ENCODE measurements around the gene SNRNP35.
"Not testable (repeated sequence)": the region's sequence is repeated elsewhere in the genome, so short reads cannot be mapped to it uniquely, and the experiment has no call there.

Gene SNRNP35

GRCh38 chr12:123450636-123451035 lies 7.3 kb upstream of the SNRNP35 start:
- Histone ChIP-seq H3K27me3 (ENCODE audit: control insufficient read depth, insufficient read depth, low read length) (no peaks in the 10 kb centered on the region), H3K9ac (ENCODE audit: low read depth, low read length) (no peak overlapping the region), H3K9me3 (ENCODE audit: control insufficient read depth, insufficient read depth, low read length) (no peaks in the 10 kb centered on the region), H3K36me3 (ENCODE audit: control insufficient read depth, insufficient read depth, low read length) (no peaks in the 10 kb centered on the region), H3K27ac (ENCODE audit: low read depth, low read length) (no peak overlapping the region), H3K4me1 (ENCODE audit: control insufficient read depth, insufficient read depth, low read length) (peaks cover 6% of the 10 kb centered on the region), H3K4me3 (ENCODE audit: low read depth, low read length) (no peak overlapping the region)

- H3K36me3 ChIP-seq (ENCODE audit: control insufficient read depth, insufficient read depth, low read length); H3K27ac ChIP-seq (ENCODE audit: low read depth, low read length); H3K9me3 ChIP-seq (ENCODE audit: control insufficient read depth, insufficient read depth, low read length); H3K9ac ChIP-seq (ENCODE audit: low read depth, low read length); H3K27me3 ChIP-seq (ENCODE audit: control insufficient read depth, insufficient read depth, low read length); H3K4me3 ChIP-seq (ENCODE audit: low read depth, low read length); H3K4me1 ChIP-seq (ENCODE audit: control insufficient read depth, insufficient read depth, low read length): not testable (repeated sequence)
Observed at GRCh38 chr12:123452276-123452550, 5.7 kb upstream of the SNRNP35 start.

- H3K4me1 ChIP-seq (ENCODE audit: control insufficient read depth, insufficient read depth, low read length) = no peaks in the 10 kb centered on the region
- H3K4me3 ChIP-seq (ENCODE audit: low read depth, low read length) = no peak overlapping the region
- H3K36me3 ChIP-seq (ENCODE audit: control insufficient read depth, insufficient read depth, low read length) = no peaks in the 10 kb centered on the region
- H3K27ac ChIP-seq (ENCODE audit: low read depth, low read length) = no peak overlapping the region
- H3K9ac ChIP-seq (ENCODE audit: low read depth, low read length) = no peak overlapping the region
- no peaks in the 10 kb centered on the region for H3K27me3 ChIP-seq (ENCODE audit: control insufficient read depth, insufficient read depth, low read length)
- no peaks in the 10 kb centered on the region for H3K9me3 ChIP-seq (ENCODE audit: control insufficient read depth, insufficient read depth, low read length)
Observed at GRCh38 chr12:123453165-123453564, 4.8 kb upstream of the SNRNP35 start.

- not testable (repeated sequence) for H3K9ac ChIP-seq (ENCODE audit: low read depth, low read length); H3K4me3 ChIP-seq (ENCODE audit: low read depth, low read length); H3K4me1 ChIP-seq (ENCODE audit: control insufficient read depth, insufficient read depth, low read length); H3K9me3 ChIP-seq (ENCODE audit: control insufficient read depth, insufficient read depth, low read length); H3K27ac ChIP-seq (ENCODE audit: low read depth, low read length); H3K27me3 ChIP-seq (ENCODE audit: control insufficient read depth, insufficient read depth, low read length)
- H3K36me3 ChIP-seq (ENCODE audit: control insufficient read depth, insufficient read depth, low read length) = peaks cover 18% of the 10 kb centered on the region
Observed at GRCh38 chr12:123463174-123463573, 5.2 kb downstream of the SNRNP35 start.

- peaks cover 18% of the 10 kb centered on the region for H3K36me3 ChIP-seq (ENCODE audit: control insufficient read depth, insufficient read depth, low read length)
- H3K4me3 ChIP-seq (ENCODE audit: low read depth, low read length) = no peak overlapping the region
- H3K27me3 ChIP-seq (ENCODE audit: control insufficient read depth, insufficient read depth, low read length) = no peaks in the 10 kb centered on the region
- no peaks in the 10 kb centered on the region for H3K4me1 ChIP-seq (ENCODE audit: control insufficient read depth, insufficient read depth, low read length)
- H3K27ac ChIP-seq (ENCODE audit: low read depth, low read length) = no peak overlapping the region
- H3K9ac ChIP-seq (ENCODE audit: low read depth, low read length) = no peak overlapping the region
- no peaks in the 10 kb centered on the region for H3K9me3 ChIP-seq (ENCODE audit: control insufficient read depth, insufficient read depth, low read length)
Observed at GRCh38 chr12:123465084-123465483, 7.1 kb downstream of the SNRNP35 start.

GRCh38 chr12:123468786-123469185 lies 10.8 kb downstream of the SNRNP35 start:
- Histone ChIP-seq H3K9ac (ENCODE audit: low read depth, low read length) (no peak overlapping the region), H3K4me3 (ENCODE audit: low read depth, low read length) (no peak overlapping the region), H3K27me3 (ENCODE audit: control insufficient read depth, insufficient read depth, low read length) (no peaks in the 10 kb centered on the region), H3K4me1 (ENCODE audit: control insufficient read depth, insufficient read depth, low read length) (no peaks in the 10 kb centered on the region), H3K9me3 (ENCODE audit: control insufficient read depth, insufficient read depth, low read length) (no peaks in the 10 kb centered on the region), H3K27ac (ENCODE audit: low read depth, low read length) (no peak overlapping the region), H3K36me3 (ENCODE audit: control insufficient read depth, insufficient read depth, low read length) (peaks cover 32% of the 10 kb centered on the region)

- no peak overlapping the region for H3K4me3 ChIP-seq (ENCODE audit: low read depth, low read length)
- no peaks in the 10 kb centered on the region for H3K9me3 ChIP-seq (ENCODE audit: control insufficient read depth, insufficient read depth, low read length)
- H3K27me3 ChIP-seq (ENCODE audit: control insufficient read depth, insufficient read depth, low read length) = no peaks in the 10 kb centered on the region
- no peak overlapping the region for H3K9ac ChIP-seq (ENCODE audit: low read depth, low read length)
- H3K4me1 ChIP-seq (ENCODE audit: control insufficient read depth, insufficient read depth, low read length) = no peaks in the 10 kb centered on the region
- peaks cover 30% of the 10 kb centered on the region for H3K36me3 ChIP-seq (ENCODE audit: control insufficient read depth, insufficient read depth, low read length)
- no peak overlapping the region for H3K27ac ChIP-seq (ENCODE audit: low read depth, low read length)
Observed at GRCh38 chr12:123469978-123470377, 12.0 kb downstream of the SNRNP35 start.

GRCh38 chr12:123471374-123472068 lies 13.6 kb downstream of the SNRNP35 start:
- Histone ChIP-seq H3K4me1 (ENCODE audit: control insufficient read depth, insufficient read depth, low read length) (no peaks in the 10 kb centered on the region), H3K9me3 (ENCODE audit: control insufficient read depth, insufficient read depth, low read length) (no peaks in the 10 kb centered on the region), H3K27me3 (ENCODE audit: control insufficient read depth, insufficient read depth, low read length) (no peaks in the 10 kb centered on the region), H3K4me3 (ENCODE audit: low read depth, low read length) (no peak overlapping the region), H3K27ac (ENCODE audit: low read depth, low read length) (no peak overlapping the region), H3K36me3 (ENCODE audit: control insufficient read depth, insufficient read depth, low read length) (peaks cover 16% of the 10 kb centered on the region), H3K9ac (ENCODE audit: low read depth, low read length) (no peak overlapping the region)

GRCh38 chr12:123472438-123472849 lies 14.5 kb downstream of the SNRNP35 start:
- no peak overlapping the region for H3K27ac ChIP-seq (ENCODE audit: low read depth, low read length)
- H3K4me3 ChIP-seq (ENCODE audit: low read depth, low read length) = no peak overlapping the region
- H3K36me3 ChIP-seq (ENCODE audit: control insufficient read depth, insufficient read depth, low read length) = peaks cover 14% of the 10 kb centered on the region
- no peaks in the 10 kb centered on the region for H3K9me3 ChIP-seq (ENCODE audit: control insufficient read depth, insufficient read depth, low read length)
- H3K9ac ChIP-seq (ENCODE audit: low read depth, low read length) = no peak overlapping the region
- H3K27me3 ChIP-seq (ENCODE audit: control insufficient read depth, insufficient read depth, low read length) = no peaks in the 10 kb centered on the region
- H3K4me1 ChIP-seq (ENCODE audit: control insufficient read depth, insufficient read depth, low read length) = no peaks in the 10 kb centered on the region

- H3K27ac ChIP-seq (ENCODE audit: low read depth, low read length) = no peak overlapping the region
- H3K36me3 ChIP-seq (ENCODE audit: control insufficient read depth, insufficient read depth, low read length) = peaks cover 14% of the 10 kb centered on the region
- no peak overlapping the region for H3K9ac ChIP-seq (ENCODE audit: low read depth, low read length)
- no peaks in the 10 kb centered on the region for H3K4me1 ChIP-seq (ENCODE audit: control insufficient read depth, insufficient read depth, low read length)
- H3K4me3 ChIP-seq (ENCODE audit: low read depth, low read length) = no peak overlapping the region
- H3K27me3 ChIP-seq (ENCODE audit: control insufficient read depth, insufficient read depth, low read length) = no peaks in the 10 kb centered on the region
- no peaks in the 10 kb centered on the region for H3K9me3 ChIP-seq (ENCODE audit: control insufficient read depth, insufficient read depth, low read length)
Observed at GRCh38 chr12:123474485-123475245, 16.7 kb downstream of the SNRNP35 start.

- Histone ChIP-seq H3K27ac (ENCODE audit: low read depth, low read length) (no peak overlapping the region), H3K4me1 (ENCODE audit: control insufficient read depth, insufficient read depth, low read length) (no peaks in the 10 kb centered on the region), H3K4me3 (ENCODE audit: low read depth, low read length) (no peak overlapping the region), H3K9ac (ENCODE audit: low read depth, low read length) (no peak overlapping the region), H3K27me3 (ENCODE audit: control insufficient read depth, insufficient read depth, low read length) (no peaks in the 10 kb centered on the region), H3K36me3 (ENCODE audit: control insufficient read depth, insufficient read depth, low read length) (peaks cover 14% of the 10 kb centered on the region), H3K9me3 (ENCODE audit: control insufficient read depth, insufficient read depth, low read length) (no peaks in the 10 kb centered on the region)
Observed at GRCh38 chr12:123475246-123475703, 17.3 kb downstream of the SNRNP35 start.
